Stimulated activated CD4-positive, alpha-beta T cell treated with anti-CD3 and anti-CD28 coated beads, Interleukin-1b, Interleukin-23, amount 100 ng/mL, for 24 hours (primary cell): ENCODE measurements around the gene LRRC49.
"Not testable (repeated sequence)": the region's sequence is repeated elsewhere in the genome, so short reads cannot be mapped to it uniquely, and the experiment has no call there.

Source experiments
- DNase-seq, 4 experiments: peaks; one replicate each; pipeline ENCODE4 v3.0.0-alpha.2; 2020; ENCODE audit warnings: low read depth in 4 of 4, low spot score in 1 of 4

LRRC49 gene

GRCh38 chr15:70892002-70892911, at the start of gene LRRC49, which contains the start of gene THAP10:
TSS of gene LRRC49 (plus strand) at chr15:70892826. CDS start at chr15:70892895, 69 bp downstream.
TSS of gene THAP10 (minus strand) at chr15:70892433. CDS start at chr15:70892272, 161 bp downstream.
- peak in 1 of 4 experiments; percentile 34 for DNase-seq

GRCh38 chr15:70845602-70846360, 46.8 kb upstream of the LRRC49 start:
- no peak for DNase-seq

GRCh38 chr15:70851889-70852288, 40.7 kb upstream of the LRRC49 start:
- DNase-seq, result no peak

DNA sequence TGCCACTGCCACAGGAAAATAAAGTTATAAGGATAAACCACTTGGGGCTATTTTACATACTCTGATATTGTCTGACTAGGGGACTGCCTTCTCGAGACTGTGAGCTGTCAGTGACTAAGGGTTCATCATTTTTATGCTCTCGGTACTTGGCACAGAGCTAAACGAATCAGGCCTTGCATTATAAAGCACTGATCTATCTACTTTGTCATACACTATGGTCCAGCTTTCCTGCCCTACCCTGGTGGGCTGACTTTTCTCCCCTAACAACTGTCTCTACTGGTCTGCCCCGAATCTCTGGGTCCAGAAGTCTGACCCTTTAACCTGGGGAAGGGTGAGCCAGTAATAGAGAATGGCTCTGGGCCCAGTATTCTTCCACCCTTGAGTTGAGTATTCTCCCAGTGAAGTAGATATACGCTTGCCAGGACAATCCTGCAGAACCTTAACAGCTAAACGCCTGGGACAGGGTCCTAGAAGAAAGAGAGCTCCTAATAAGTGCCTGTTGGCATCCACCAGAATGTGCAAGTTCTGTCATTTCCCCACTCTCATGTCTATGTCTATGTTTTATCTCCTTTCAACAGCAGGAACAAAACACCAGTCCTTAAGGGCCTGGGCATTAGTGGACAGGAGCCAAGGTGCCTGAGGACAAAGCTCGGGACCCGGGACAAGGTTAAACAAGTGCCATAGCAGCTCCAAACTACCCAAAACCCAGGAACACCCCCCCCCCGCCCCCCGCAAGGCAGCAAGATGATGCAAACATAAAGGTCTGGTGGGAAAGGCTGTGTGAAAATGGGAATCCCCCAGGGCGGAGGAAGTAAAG, 39.9 kb upstream of the LRRC49 start:
- DNase-seq, result no peak

DNA sequence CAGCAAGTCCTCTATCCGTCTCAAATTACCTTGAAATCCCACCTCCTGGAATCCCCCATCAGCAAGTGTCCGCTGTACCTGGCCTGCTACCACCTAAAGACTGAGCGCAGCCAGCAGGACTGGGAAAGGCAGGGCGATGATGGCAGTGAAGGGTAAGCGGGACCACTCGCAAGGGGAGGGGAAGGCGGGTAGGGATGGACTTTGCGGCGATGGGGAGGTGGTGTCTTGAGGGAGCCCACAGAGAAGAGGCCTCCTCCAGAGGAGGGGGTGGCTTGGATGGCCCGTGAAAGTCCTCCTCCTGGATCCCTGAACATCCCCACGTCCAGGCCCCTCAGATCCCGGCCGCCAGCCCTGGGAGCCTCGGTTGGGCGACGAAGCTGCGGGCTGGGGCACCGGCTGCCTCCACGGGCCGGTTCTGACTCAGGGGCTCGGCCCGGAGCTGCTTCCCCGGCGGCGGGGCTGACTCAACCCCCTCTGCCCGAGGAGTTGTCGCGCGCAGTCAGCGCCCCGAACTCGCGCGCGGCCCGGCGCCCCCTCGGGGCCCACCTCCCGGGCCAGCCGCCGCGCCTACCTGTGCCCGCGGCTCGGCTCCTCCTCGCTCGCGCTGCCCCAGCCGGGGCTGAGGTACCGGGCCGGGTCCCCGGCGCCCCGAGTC, 39.2 kb upstream of the LRRC49 start:
- DNase-seq, result no peak

- peak in 2 of 4 experiments; percentile 12 to 31 for DNase-seq
Observed at GRCh38 chr15:70853973-70854665, 38.5 kb upstream of the LRRC49 start, which contains the start of gene LARP6. TSS of gene LARP6 (minus strand) at chr15:70854157. CDS start at chr15:70854088, 69 bp downstream.

DNA sequence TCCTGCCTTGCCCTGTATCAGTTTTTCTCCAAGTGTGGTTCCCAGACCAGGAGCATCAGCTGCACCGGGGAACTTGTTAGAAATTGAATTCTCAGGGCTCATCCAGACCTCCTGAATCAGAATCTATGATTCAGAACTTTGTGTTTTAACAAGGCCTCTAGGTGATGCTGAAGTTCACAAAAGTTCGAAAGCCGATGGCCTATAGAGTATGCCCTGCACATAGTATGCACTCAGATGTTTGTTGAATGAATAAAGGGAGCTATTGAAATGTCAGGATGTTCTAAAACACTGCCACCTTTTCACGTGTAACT, 38.0 kb upstream of the LRRC49 start:
- DNase-seq, result no peak

- no peak for DNase-seq
Observed at GRCh38 chr15:70855764-70856163, 36.9 kb upstream of the LRRC49 start.

DNA sequence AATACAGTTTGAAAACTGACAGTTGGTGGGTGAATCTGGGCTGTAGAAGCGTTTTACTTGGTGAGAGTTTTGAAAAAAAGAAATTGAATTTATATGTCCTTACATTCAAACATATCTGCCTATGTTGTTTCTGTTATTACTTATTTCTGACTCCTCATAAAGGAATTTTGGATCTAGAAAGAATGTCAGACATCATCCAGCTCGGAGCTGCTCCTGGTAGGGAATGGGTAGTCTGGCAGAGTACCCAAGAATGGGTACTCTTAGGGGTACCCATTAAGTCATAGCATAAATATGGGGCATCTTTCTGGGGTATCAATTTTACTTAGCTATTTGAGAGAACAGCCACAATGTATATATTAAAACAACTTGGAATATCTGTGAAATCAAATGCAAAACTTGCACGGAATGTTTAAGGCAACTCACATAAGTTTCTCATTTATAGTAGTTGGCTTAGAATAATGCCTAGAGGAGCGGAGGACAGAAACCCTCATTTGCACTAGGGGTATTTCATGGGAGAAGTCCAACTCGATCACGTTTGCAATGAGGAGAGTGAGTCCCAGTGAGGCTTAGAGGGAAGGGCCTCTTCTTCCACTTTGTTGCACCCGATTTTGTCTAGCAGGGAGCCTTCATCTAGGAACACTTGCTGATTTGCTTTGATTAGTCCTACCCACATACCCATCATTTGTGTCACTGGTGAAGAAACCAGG, 36.3 kb upstream of the LRRC49 start:
- no peak for DNase-seq

- DNase-seq, result no peak
Observed at GRCh38 chr15:70856884-70857561, 35.6 kb upstream of the LRRC49 start.

DNA sequence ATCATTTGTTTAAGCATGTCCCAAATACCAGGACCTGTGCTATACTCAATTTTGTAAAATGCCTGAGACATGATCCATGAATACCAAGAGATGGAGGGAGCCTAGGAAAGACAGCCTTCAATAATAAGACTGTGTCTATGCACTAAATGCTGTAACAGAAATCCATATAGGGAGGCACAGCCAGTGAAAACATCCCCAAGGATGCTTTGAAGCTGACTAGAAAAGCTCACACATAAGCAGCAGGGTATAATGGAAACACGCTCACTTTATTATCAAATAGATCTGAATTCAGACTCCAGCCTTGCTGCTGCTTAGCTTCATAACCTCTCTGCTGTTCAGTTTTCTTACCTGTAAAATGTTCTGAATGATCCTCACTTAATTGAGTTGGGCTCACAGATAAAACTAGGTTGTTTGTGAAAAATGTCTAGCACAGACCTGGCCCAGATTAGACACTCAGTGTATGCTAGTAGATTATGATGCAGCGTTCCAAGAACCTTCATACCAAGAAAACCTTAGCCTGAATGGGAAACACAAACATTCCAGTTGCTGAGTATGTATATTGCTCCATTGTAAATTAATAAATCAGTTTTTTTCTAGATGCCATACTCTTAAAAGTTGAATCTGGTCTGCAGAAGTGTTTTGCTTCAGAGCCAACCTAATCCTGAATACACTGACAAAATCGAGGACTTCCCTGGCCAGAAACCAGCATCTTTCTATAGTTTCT, 34.9 kb upstream of the LRRC49 start:
- no peak for DNase-seq

DNA sequence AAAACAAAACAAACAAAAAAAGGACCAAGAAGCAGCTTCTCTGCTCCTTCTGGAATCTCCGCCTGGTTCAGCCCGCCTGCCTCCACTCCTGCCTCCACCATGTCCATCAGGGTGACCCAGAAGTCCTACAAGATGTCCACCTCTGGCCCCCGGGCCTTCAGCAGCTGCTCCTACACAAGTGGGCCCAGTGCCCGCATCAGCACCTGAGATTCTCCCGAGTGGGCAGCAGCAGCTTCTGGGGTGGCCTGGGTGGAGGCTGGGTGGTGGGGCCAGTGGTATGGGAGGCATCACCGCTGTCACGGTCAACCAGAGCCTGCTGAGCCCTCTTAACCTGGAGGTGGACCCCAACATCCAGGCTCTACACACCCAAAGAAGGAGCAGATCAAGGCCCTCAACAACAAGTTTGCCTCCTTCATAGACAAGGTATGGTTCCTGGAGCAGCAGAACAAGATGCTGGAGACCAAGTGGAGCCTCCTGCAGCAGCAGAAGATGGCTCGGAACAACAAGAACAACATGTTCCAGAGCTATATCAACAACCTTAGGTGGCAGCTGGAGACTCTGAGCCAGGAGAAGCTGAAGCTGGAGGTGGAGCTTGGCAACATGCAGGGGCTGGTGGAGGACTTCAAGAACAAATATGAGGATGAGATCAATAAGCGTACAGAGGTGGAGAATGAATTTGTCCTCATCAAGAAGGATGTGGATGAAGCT, 33.9 kb upstream of the LRRC49 start:
- not testable (repeated sequence) for DNase-seq

GRCh38 chr15:70859322-70859908, 33.2 kb upstream of the LRRC49 start:
- no peak for DNase-seq

GRCh38 chr15:70859998-70860397, 32.6 kb upstream of the LRRC49 start:
- no peak for DNase-seq

DNA sequence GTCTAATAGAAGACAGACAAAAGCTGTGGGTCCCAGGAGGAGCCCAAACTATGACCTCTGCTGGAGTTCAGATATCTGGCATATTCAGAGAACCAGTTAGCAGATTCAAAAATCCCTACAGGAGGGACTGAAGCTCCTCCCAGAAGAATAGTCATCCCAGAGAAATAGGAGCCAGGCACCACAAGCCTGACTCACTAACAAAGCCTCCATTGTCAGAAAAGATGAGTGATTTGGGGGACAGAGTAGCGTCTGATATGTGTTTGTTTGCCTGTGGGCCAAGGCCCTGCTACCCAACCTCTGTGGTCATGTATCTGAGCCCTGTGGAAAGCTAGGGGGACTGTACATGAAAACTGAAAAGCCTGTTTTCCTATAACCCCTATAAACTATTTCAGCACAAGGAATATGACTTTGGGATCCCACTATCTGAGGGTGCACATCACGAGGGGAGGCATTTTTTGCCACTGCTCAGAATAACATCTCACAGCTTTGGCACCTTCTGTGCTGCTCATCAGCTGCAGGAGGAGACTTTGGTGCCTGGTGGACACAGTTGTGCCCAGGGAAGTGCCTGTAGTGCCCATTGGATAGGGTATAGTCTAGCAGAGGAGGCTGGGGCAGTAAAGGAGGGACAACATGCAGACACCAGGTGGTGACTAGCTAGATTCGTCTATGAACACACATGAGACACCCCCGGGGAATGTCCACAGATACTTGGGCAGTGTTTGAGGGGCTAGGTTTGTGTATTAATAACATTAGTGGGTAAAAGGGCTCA, 29.0 kb upstream of the LRRC49 start:
- no peak for DNase-seq

GRCh38 chr15:70866982-70867641, 25.5 kb upstream of the LRRC49 start:
- DNase-seq, result no peak
